Upper lobe of right lung (tissue), 1 donor: Measurements from ENCODE around the gene ZNF574. TPM values are rescaled to one million over a fixed set of nuclear protein-coding genes. Genes with fewer than 3 reads are reported as not detected.
A peak's percentile ranks its signal among the peaks of the same experiment; 100 is the strongest.

ENCODE experiments used
- ATAC-seq: fragments of 200-7000 bp; cut with Tn5 transposase; one replicate; pipeline ENCODE4 v1.9.1; 2020; ENCODE audit warnings: mild to moderate bottlenecking, moderate library complexity
- DNase-seq: peaks from one replicate; pipeline ENCODE4 v3.0.0-alpha.2; 2020
- H3K27ac ChIP-seq: fragments of 200-600 bp; one replicate; pipeline ENCODE4 v1.8.0; 2022
- H3K27me3 ChIP-seq: fragments of 200-600 bp; one replicate; pipeline ENCODE4 v1.8.0; 2022; ENCODE audit warnings: mild to moderate bottlenecking
- H3K36me3 ChIP-seq: fragments of 200-600 bp; one replicate; pipeline ENCODE4 v1.8.0; 2022
- H3K4me1 ChIP-seq: fragments of 200-600 bp; one replicate; pipeline ENCODE4 v1.8.0; 2022
- H3K4me3 ChIP-seq: fragments of 200-600 bp; one replicate; pipeline ENCODE4 v1.8.0; 2022; ENCODE audit warnings: mild to moderate bottlenecking
- H3K9me3 ChIP-seq: fragments of 200-600 bp; one replicate; pipeline ENCODE4 v1.8.0; 2022
- intact Hi-C: fragments of 100-400 bp; cut with DNase I; formaldehyde crosslinking; loops from one replicate; pipeline ENCODE4 v1.11.0; 2022
- total RNA-seq: library from RNA; stranded (reverse); fragmentation: NEBNext Ultra II Directional; extraction: Animal tissue kit (Norgen Biotek cat#: 25700); gene quantifications from one replicate; pipeline ENCODE4 v1.2.1, GENCODE V29; 2021
- TF ChIP-seq, protein P1 (sequence below): fragments of 200-600 bp; IDR thresholded peaks from one replicate; pipeline ENCODE4 v1.8.0; 2022; ENCODE audit warnings: antibody characterized with exemption
- donor health status: DM: no; HTN: yes; CAD: no; lungs with severe emphysema.

Gene ZNF574
- total RNA-seq, 1 donor from 2014 or later = 13.6 TPM

DNA sequence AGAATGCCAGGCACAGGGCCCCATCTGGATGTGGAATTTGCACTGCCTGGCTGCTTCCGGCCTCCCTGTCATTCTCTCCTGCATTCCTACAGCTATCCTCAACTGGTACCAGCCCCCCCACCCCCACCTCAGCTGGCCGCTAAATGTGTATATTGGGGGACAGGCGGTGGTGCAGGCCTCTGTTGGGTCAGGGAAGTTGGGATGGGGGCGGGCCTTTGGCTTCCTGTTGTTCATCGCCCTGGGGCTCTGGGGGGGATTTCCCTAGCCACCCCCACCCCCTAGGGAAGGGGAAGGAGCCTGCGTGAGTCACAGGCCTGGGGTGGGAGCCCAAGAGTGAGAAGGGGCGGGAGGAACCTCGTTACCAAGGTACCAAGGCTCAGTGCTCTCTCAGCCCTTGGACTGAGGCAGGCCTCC lies 45.7 kb downstream of the ZNF574 start:
- TF ChIP-seq, protein P1, sequence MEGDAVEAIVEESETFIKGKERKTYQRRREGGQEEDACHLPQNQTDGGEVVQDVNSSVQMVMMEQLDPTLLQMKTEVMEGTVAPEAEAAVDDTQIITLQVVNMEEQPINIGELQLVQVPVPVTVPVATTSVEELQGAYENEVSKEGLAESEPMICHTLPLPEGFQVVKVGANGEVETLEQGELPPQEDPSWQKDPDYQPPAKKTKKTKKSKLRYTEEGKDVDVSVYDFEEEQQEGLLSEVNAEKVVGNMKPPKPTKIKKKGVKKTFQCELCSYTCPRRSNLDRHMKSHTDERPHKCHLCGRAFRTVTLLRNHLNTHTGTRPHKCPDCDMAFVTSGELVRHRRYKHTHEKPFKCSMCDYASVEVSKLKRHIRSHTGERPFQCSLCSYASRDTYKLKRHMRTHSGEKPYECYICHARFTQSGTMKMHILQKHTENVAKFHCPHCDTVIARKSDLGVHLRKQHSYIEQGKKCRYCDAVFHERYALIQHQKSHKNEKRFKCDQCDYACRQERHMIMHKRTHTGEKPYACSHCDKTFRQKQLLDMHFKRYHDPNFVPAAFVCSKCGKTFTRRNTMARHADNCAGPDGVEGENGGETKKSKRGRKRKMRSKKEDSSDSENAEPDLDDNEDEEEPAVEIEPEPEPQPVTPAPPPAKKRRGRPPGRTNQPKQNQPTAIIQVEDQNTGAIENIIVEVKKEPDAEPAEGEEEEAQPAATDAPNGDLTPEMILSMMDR = no peak
- Histone ChIP-seq H3K4me3 (no peak overlapping the region), H3K36me3 (no peaks in the 10 kb centered on the region), H3K27ac (no peak overlapping the region), H3K27me3 (no peaks in the 10 kb centered on the region), H3K4me1 (no peaks in the 10 kb centered on the region), H3K9me3 (no peaks in the 10 kb centered on the region)
- ATAC-seq (peak; percentile 80), DNase-seq (no peak)
- intact Hi-C loops = no loop called here

DNA sequence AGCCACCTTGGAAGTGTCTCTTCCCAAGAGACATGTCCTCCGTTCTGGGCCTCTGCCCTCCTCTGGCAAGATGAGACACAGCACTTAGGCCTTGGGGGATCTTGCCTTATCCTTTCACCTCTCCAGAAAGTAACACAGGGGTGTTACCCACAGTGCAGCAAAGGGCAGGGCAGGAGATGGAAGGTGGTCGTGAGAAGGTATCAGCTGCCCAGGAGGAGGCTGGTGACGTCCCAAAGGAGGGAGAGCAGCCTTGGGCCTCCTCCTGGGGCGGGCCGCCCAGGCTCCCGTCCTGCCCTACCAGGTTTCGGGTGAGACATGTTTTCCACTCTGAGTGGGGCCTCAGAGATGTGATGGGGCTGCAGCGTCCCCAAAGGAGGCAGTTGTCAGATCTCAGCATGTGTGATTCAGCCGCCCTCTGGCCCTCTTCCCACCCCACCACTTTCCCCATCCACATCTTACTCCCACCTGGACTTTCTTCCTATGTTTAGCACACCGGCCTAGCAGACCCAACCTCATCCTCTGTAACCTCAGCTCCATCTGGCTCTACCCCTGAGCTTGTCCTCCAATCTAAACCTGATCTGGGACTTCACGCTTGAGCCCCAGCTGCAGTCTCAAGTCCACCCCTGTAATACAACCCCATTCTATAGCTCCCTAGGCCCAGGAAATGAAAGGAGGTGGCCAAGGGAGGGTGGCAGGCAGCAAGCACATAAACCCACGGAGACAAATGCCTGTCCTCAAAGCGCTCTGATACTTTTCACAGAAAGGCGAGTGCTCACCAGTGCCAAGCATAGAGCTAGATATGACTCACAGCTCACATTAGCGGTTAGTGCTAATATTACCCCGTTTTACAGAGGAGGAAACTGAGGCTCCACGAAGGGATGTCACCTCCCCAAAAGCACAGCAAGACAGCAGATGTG lies 47.0 kb downstream of the ZNF574 start:
- no peaks in the 10 kb centered on the region for H3K36me3 ChIP-seq
- H3K4me1 ChIP-seq = no peaks in the 10 kb centered on the region
- H3K9me3 ChIP-seq = no peaks in the 10 kb centered on the region
- ATAC-seq (no peak), DNase-seq (no peak)
- TF ChIP-seq, protein P1 = no peak
- no peak overlapping the region for H3K27ac ChIP-seq
- H3K4me3 ChIP-seq = no peak overlapping the region
- intact Hi-C loops = no loop called here
- no peaks in the 10 kb centered on the region for H3K27me3 ChIP-seq

DNA sequence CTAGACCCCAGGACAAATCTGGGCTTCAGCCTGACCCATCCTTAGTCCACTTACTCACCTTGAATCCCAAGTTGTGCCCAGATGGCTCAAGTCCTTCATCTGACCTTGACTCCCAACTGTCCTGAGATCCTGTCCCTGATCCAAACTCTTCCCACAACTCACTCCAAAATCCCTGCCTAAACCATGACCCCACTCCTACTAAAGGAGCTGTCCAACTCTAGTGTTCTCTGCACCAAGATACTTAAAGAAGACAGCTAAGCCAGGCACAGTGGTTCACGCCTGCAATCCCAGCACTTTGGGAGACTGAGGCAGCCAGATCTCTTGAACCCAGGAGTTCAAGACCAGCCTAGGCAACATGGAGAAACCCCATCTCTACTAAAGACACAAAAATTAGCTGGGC lies 47.8 kb downstream of the ZNF574 start:
- Histone ChIP-seq H3K4me3 (no peak overlapping the region), H3K9me3 (no peaks in the 10 kb centered on the region), H3K27ac (no peak overlapping the region), H3K36me3 (no peaks in the 10 kb centered on the region), H3K4me1 (no peaks in the 10 kb centered on the region), H3K27me3 (no peaks in the 10 kb centered on the region)
- DNase-seq (no peak), ATAC-seq (no peak)
- TF ChIP-seq, protein P1 = no peak
- intact Hi-C loops = no loop called here

DNA sequence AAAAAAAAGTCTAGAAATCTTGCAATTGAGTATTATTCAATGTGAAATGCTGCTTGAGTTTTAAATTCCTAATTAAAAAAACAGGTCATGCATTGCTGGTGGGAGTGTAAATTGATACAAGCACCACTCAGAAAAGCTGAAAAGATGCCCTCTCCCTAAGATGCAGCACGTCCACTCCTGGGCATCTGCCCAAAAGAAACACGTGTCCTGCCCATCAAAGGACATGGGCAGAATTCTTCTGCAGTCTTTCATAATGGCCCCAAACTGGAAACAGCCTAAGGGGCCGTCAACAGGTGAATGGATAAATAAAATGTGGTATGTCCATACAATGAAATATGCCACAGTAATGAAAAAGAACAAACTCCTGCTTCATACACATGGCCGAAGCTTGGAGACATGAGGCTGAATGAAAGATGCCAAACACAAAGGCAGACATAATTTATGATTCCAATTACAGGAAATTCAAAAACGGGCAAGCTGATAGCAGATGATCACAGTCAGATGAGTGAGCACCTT lies 48.5 kb downstream of the ZNF574 start:
- no peaks in the 10 kb centered on the region for H3K4me1 ChIP-seq
- no peaks in the 10 kb centered on the region for H3K9me3 ChIP-seq
- H3K27me3 ChIP-seq = no peaks in the 10 kb centered on the region
- H3K36me3 ChIP-seq = no peaks in the 10 kb centered on the region
- ATAC-seq (no peak), DNase-seq (no peak)
- H3K27ac ChIP-seq = no peak overlapping the region
- no peak overlapping the region for H3K4me3 ChIP-seq
- intact Hi-C loops = no loop called here
- TF ChIP-seq, protein P1 = no peak

DNA sequence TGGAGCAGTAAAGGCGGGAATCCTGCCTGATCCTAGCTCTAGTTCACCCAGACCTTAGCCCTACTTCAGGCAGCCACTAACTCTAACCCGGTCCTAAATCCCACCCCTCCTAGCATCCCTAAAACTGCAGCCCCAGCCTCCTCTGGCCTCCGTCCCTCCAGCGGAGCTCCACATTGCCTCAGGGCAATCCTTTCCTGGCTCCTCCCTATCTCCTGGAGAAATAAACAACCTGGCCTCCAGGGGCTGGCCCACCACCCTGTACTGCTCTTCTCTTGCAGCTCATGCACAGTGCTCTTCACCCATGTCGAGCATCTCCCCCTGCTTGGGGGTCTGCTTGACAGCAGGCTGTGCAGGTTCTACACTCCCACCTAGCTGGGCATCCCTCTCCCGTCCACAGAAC lies 49.6 kb downstream of the ZNF574 start:
- no peak overlapping the region for H3K27ac ChIP-seq
- no peak overlapping the region for H3K4me3 ChIP-seq
- no peaks in the 10 kb centered on the region for H3K27me3 ChIP-seq
- no peaks in the 10 kb centered on the region for H3K4me1 ChIP-seq
- TF ChIP-seq, protein P1 = no peak
- no peaks in the 10 kb centered on the region for H3K9me3 ChIP-seq
- DNase-seq (no peak), ATAC-seq (no peak)
- H3K36me3 ChIP-seq = no peaks in the 10 kb centered on the region
- intact Hi-C loops = no loop called here
